ENCODE data around the gene ARFGEF2. TPM values are rescaled to one million over a fixed set of nuclear protein-coding genes. Genes with fewer than 3 reads are reported as not detected.

The ARFGEF2 gene
- total and polyA plus RNA-seq, 10 of the 15 experiments (the other 5 are each of a cell fraction or from before 2014, with no cell fraction given), result 5.2 to 24.1 (median 17.7) TPM

GRCh38 chr20:48893374-48893773 lies 28.1 kb upstream of the ARFGEF2 start:
- H3K27ac ChIP-seq (ENCODE audit: control insufficient read depth, insufficient read depth), result no peak overlapping the region
- no peak for DNase-seq (ENCODE audit: low read depth, low spot score)
- BruUV-seq (replicated peaks), result no TSS peak
- no peak overlapping the region for H2AFZ ChIP-seq (ENCODE audit: control insufficient read depth, low read depth, low read length)
- TF ChIP-seq MXI1 (IDR thresholded peaks at IDR 0.05; ENCODE audit: low read depth, low read length), result no peak
- TF ChIP-seq POU2F2 (IDR thresholded peaks at IDR 0.05; ENCODE audit: borderline replicate concordance, low read depth, low read length), result no peak
- TF ChIP-seq CHD4 (IDR thresholded peaks at IDR 0.05), result no peak
- no peak for TF ChIP-seq MYC (IDR thresholded peaks at IDR 0.05; ENCODE audit: insufficient read depth, insufficient read length, insufficient replicate concordance, low read length, severe bottlenecking)
- TF ChIP-seq NFYA (IDR thresholded peaks at IDR 0.05; ENCODE audit: borderline replicate concordance, low read depth, low read length), result no peak
- SMC1A ChIA-PET (ENCODE audit: uncharacterized antibody, unreplicated experiment), result interaction anchor here (0.6 to 1.3 kb wide), 7 partner anchors 11 to 236 kb away, joined by 3 to 4 read pairs (median 3); no protein-coding TSS in a partner anchor
- H4K20me1 ChIP-seq (ENCODE audit: control insufficient read depth, insufficient read depth), result no peaks in the 10 kb centered on the region
- no peak for FAIRE-seq
- H3K4me3 ChIP-seq, result no peak overlapping the region
- no peaks in the 10 kb centered on the region for H3K79me2 ChIP-seq (ENCODE audit: control insufficient read depth, insufficient read depth, low read length)
- RAD21 ChIA-PET (ENCODE audit: unreplicated experiment), result no interaction called here
- POLR2A ChIA-PET, result interaction anchor here (1.5 kb wide), 1 partner anchor 27 kb away, joined by 4 read pairs; no protein-coding TSS in a partner anchor
- no peaks in the 10 kb centered on the region for H3K36me3 ChIP-seq (ENCODE audit: control insufficient read depth in 2 of 2, insufficient read depth in 2 of 2, low read length in 1 of 2)
- in situ Hi-C loops (cut with MboI), result no loop called here
- no peaks in the 10 kb centered on the region; the same call in 2 of the 3 replicates for H3K9me3 ChIP-seq (replicated peaks; ENCODE audit: control insufficient read depth, insufficient read depth, low read length)
- no peak overlapping the region for H3K9ac ChIP-seq (ENCODE audit: control insufficient read depth, insufficient read depth, low read length)
- H3K4me2 ChIP-seq (ENCODE audit: control insufficient read depth, insufficient read depth), result no peak overlapping the region
- intact Hi-C loops (cut with micrococcal nuclease; ENCODE audit: unreplicated experiment), result no loop called here
- no peak for ATAC-seq
- H3K27me3 ChIP-seq (replicated peaks in 1 of 2; ENCODE audit: control insufficient read depth in 2 of 2, insufficient read depth in 2 of 2, low read length in 1 of 2), result no peaks in the 10 kb centered on the region
- CTCF ChIA-PET, result interaction anchor here (1.3 to 2.7 kb wide), 3 partner anchors 8 to 236 kb away, joined by 3 to 13 read pairs (median 3); no protein-coding TSS in a partner anchor
- H3K4me1 ChIP-seq (ENCODE audit: control insufficient read depth, insufficient read depth, low read length), result peaks cover 11% of the 10 kb centered on the region

GRCh38 chr20:48897305-48898010 lies 24.1 kb upstream of the ARFGEF2 start:
- no peak; the same call in 2 of the 3 replicates for ATAC-seq
- no TSS peak for BruUV-seq (replicated peaks)
- intact Hi-C loops (cut with micrococcal nuclease; ENCODE audit: unreplicated experiment), result no loop called here

More at GRCh38 chr20:48897305-48898010, 24.1 kb upstream of the ARFGEF2 start:
- Histone ChIP-seq H3K9me3 (replicated peaks; ENCODE audit: control insufficient read depth, insufficient read depth, low read length) (no peaks in the 10 kb centered on the region; the same call in 2 of the 3 replicates), H4K20me1 (ENCODE audit: control insufficient read depth, insufficient read depth) (no peaks in the 10 kb centered on the region), H3K9ac (ENCODE audit: control insufficient read depth, insufficient read depth, low read length) (no peak overlapping the region), H3K4me2 (ENCODE audit: control insufficient read depth, insufficient read depth) (no peak overlapping the region), H3K27me3 (replicated peaks in 1 of 2; ENCODE audit: control insufficient read depth in 2 of 2, insufficient read depth in 2 of 2, low read length in 1 of 2) (no peaks in the 10 kb centered on the region), H3K36me3 (ENCODE audit: control insufficient read depth in 2 of 2, insufficient read depth in 2 of 2, low read length in 1 of 2) (no peaks in the 10 kb centered on the region), H3K79me2 (ENCODE audit: control insufficient read depth, insufficient read depth, low read length) (no peaks in the 10 kb centered on the region), H2AFZ (ENCODE audit: control insufficient read depth, low read depth, low read length) (no peak overlapping the region), H3K4me3 (no peak overlapping the region), H3K27ac (ENCODE audit: control insufficient read depth, insufficient read depth) (no peak overlapping the region), H3K4me1 (ENCODE audit: control insufficient read depth, insufficient read depth, low read length) (peaks cover 5% of the 10 kb centered on the region)
- TF ChIP-seq JUND (IDR thresholded peaks at IDR 0.05; ENCODE audit: low read depth, low read length) (no peak), BHLHE40 (IDR thresholded peaks at IDR 0.05; ENCODE audit: borderline replicate concordance in 1 of 2, low read depth in 2 of 2, low read length in 1 of 2) (no peak), ZZZ3 (IDR thresholded peaks at IDR 0.05; ENCODE audit: control insufficient read depth, insufficient read length, low read depth) (no peak), IKZF1 (conservative IDR thresholded peaks at IDR 0.05) (peak; percentile 38), IKZF2 (IDR thresholded peaks at IDR 0.05) (peak in 1 of 2 experiments; percentile 17; a peak in 1 of 4 replicates), EED (IDR thresholded peaks at IDR 0.05; ENCODE audit: low read depth) (no peak), TARDBP (IDR thresholded peaks at IDR 0.05; ENCODE audit: borderline replicate concordance) (no peak), MEF2B (IDR thresholded peaks at IDR 0.05; ENCODE audit: partially characterized antibody, poor library complexity, severe bottlenecking) (peak; percentile 69)
- CTCF ChIA-PET, result interaction anchor here (1.3 to 2.2 kb wide), 3 partner anchors 223 to 241 kb away, joined by 3 to 8 read pairs (median 3); no protein-coding TSS in a partner anchor
- SMC1A ChIA-PET (ENCODE audit: uncharacterized antibody, unreplicated experiment), result interaction anchor here (1.0 to 1.4 kb wide), 4 partner anchors 12 to 240 kb away, joined by 3 to 5 read pairs (median 4); no protein-coding TSS in a partner anchor
- no peak for FAIRE-seq
- POLR2A ChIA-PET, result no interaction called here
- in situ Hi-C loops (cut with MboI), result no loop called here
- WGBS (ENCODE audit: insufficient coverage, insufficient replicate concordance, low lambda C conversion rate, missing lambda C conversion rate), result 28% methylated on average over 4 of the region's 4 CpGs
- DNase-seq (ENCODE audit: low read depth, low spot score), result no peak
- RAD21 ChIA-PET (ENCODE audit: unreplicated experiment), result interaction anchor here (1.7 to 4.5 kb wide), 2 partner anchors 74 to 239 kb away, joined by 3 to 18 read pairs; no protein-coding TSS in a partner anchor
